IMR-90 (cell line): ENCODE measurements around the gene CELF6. TPM values are rescaled to one million over a fixed set of nuclear protein-coding genes. Genes with fewer than 3 reads are reported as not detected.
A peak's percentile ranks its signal among the peaks of the same experiment; 100 is the strongest.

Experiments
- ATAC-seq: fragments of 200-7000 bp; cut with Tn5 transposase; 2 replicates; pipeline ENCODE4 v1.9.1; 2020; ENCODE audit warnings: low read depth, mild to moderate bottlenecking, moderate library complexity
- BruUV-seq: library from RNA; stranded (reverse); fragments of 400-500 nt; replicated peaks from 2 replicates; lab custom pipeline; 2021; lab: Mats Ljungman, UMichigan
- CTCF ChIA-PET: fragments of 300-600 bp; formaldehyde crosslinking; extraction: SDS; loops from one replicate; lab custom pipeline; 2021; ENCODE audit warnings: antibody characterized with exemption; lab: Yijun Ruan, JAX
- POLR2A ChIA-PET: fragments of 300-600 bp; sonication (Branson Sonifier 250); formaldehyde crosslinking; loops from one replicate; lab custom pipeline; 2022; ENCODE audit warnings: antibody characterized with exemption; ENCODE audit not compliant: unreplicated experiment; lab: Charles Lee
- DNase-seq: peaks from one replicate; pipeline ENCODE4 v3.0.0; 2013
- H2AFZ ChIP-seq: replicated peaks from 2 replicates; pipeline ENCODE3; 2013; ENCODE audit warnings: low read length, mild to moderate bottlenecking; ENCODE audit not compliant: poor library complexity
- H2AK5ac ChIP-seq: 2 replicates; pipeline ENCODE4 v1.6.1; 2013; ENCODE audit warnings: low read depth, low read length, inconsistent platforms
- H2AK9ac ChIP-seq: replicated peaks from 2 replicates; pipeline ENCODE3; 2013; ENCODE audit warnings: mild to moderate bottlenecking, low read depth, low read length, moderate library complexity; ENCODE audit not compliant: poor library complexity
- H2BK120ac ChIP-seq: 2 replicates; pipeline ENCODE4 v1.6.1; 2013; ENCODE audit warnings: low read depth, low read length, inconsistent platforms
- H2BK15ac ChIP-seq: 3 replicates; pipeline ENCODE4 v1.6.1; 2013; ENCODE audit warnings: low read depth, low read length, inconsistent platforms
- H2BK20ac ChIP-seq: 2 replicates; pipeline ENCODE4 v1.6.1; 2013; ENCODE audit warnings: low read depth, mild to moderate bottlenecking, inconsistent platforms, low read length, moderate library complexity
- H2BK5ac ChIP-seq: 2 replicates; pipeline ENCODE4 v1.6.1; 2013; ENCODE audit warnings: mild to moderate bottlenecking, low read depth, low read length, inconsistent platforms; ENCODE audit not compliant: poor library complexity, severe bottlenecking
- H3K14ac ChIP-seq: replicated peaks from 2 replicates; pipeline ENCODE4 v1.6.1; 2013; ENCODE audit warnings: low read depth, low read length, inconsistent platforms
- H3K18ac ChIP-seq: 2 replicates; pipeline ENCODE4 v1.6.1; 2013; ENCODE audit warnings: low read depth, low read length, control low read depth
- H3K23ac ChIP-seq: 2 replicates; pipeline ENCODE4 v1.6.1; 2013; ENCODE audit warnings: low read depth, low read length, inconsistent platforms
- H3K27ac ChIP-seq: 2 replicates; pipeline ENCODE4 v1.5.1; 2013; ENCODE audit warnings: mild to moderate bottlenecking, control low read depth, low read length; ENCODE audit not compliant: insufficient read depth
- H3K27me3 ChIP-seq: 2 replicates; pipeline ENCODE4 v1.6.1; 2013; ENCODE audit warnings: low read length; ENCODE audit not compliant: control insufficient read depth, insufficient read depth
- H3K36me3 ChIP-seq: 2 replicates; pipeline ENCODE4 v1.6.1; 2013; ENCODE audit warnings: low read length, mixed read lengths; ENCODE audit not compliant: control insufficient read depth, insufficient read depth
- H3K4ac ChIP-seq: 2 replicates; pipeline ENCODE4 v1.6.1; 2013; ENCODE audit warnings: low read depth, low read length, inconsistent platforms
- H3K4me1 ChIP-seq: 2 replicates; pipeline ENCODE4 v1.6.1; 2013; ENCODE audit warnings: low read length, mixed read lengths; ENCODE audit not compliant: control insufficient read depth, insufficient read depth
- H3K4me2 ChIP-seq: 2 replicates; pipeline ENCODE4 v1.6.1; 2013; ENCODE audit warnings: low read depth, mild to moderate bottlenecking, control low read depth, low read length, moderate library complexity
- H3K4me3 ChIP-seq: 2 replicates; pipeline ENCODE4 v1.5.1; 2013; ENCODE audit warnings: low read depth, mild to moderate bottlenecking, control low read depth, low read length, moderate library complexity; ENCODE audit not compliant: insufficient read depth
- H3K56ac ChIP-seq: 2 replicates; pipeline ENCODE4 v1.6.1; 2013; ENCODE audit warnings: low read length, inconsistent platforms; ENCODE audit not compliant: insufficient read depth; ENCODE audit errors: extremely low read depth
- H3K79me1 ChIP-seq, 2 experiments: 2 replicates each; pipeline ENCODE4 v1.6.1; 2013; ENCODE audit warnings: low read length in 2 of 2, inconsistent platforms in 1 of 2, low read depth in 1 of 2
- H3K9ac ChIP-seq: 2 replicates; pipeline ENCODE4 v1.6.1; 2013; ENCODE audit warnings: low read depth, low read length, control low read depth
- H3K9me1 ChIP-seq: 2 replicates; pipeline ENCODE4 v1.6.1; 2013; ENCODE audit warnings: low read length, inconsistent platforms; ENCODE audit not compliant: insufficient read depth
- H3K9me3 ChIP-seq: 2 replicates; pipeline ENCODE4 v1.6.1; 2013; ENCODE audit warnings: low read length; ENCODE audit not compliant: control insufficient read depth, insufficient read depth
- H4K20me1 ChIP-seq: 2 replicates; pipeline ENCODE4 v1.6.1; 2013; ENCODE audit warnings: low read length, inconsistent platforms; ENCODE audit not compliant: insufficient read depth
- H4K5ac ChIP-seq: 2 replicates; pipeline ENCODE4 v1.6.1; 2013; ENCODE audit warnings: mild to moderate bottlenecking, low read depth, low read length, control low read depth
- H4K8ac ChIP-seq, 2 experiments: 2 replicates each; pipeline ENCODE4 v1.6.1; 2013; ENCODE audit warnings: low read depth in 2 of 2, low read length in 2 of 2, control low read depth in 1 of 2, inconsistent platforms in 1 of 2
- H4K91ac ChIP-seq: 2 replicates; pipeline ENCODE4 v1.6.1; 2013; ENCODE audit warnings: low read depth, low read length, inconsistent platforms; ENCODE audit not compliant: insufficient read depth
- BHLHE40 ChIP-seq: fragments of 150-350 bp; IDR thresholded peaks from 2 replicates; pipeline ENCODE4 v1.6.1; 2016; ENCODE audit warnings: mild to moderate bottlenecking, low read depth, low read length
- CHD1 ChIP-seq: IDR thresholded peaks from 2 replicates; pipeline ENCODE4 v1.6.1; 2012; ENCODE audit warnings: low read depth, low read length, improper control_type of control experiment
- CTCF ChIP-seq: conservative IDR thresholded peaks from 2 replicates; pipeline ENCODE4 v1.5.1; 2012; ENCODE audit warnings: mild to moderate bottlenecking, low read depth, low read length, improper control_type of control experiment
- FOS ChIP-seq: fragments of 150-350 bp; IDR thresholded peaks from 2 replicates; pipeline ENCODE4 v1.6.1; 2016; ENCODE audit warnings: low read depth, low read length
- MAFK ChIP-seq: IDR thresholded peaks from 2 replicates; pipeline ENCODE4 v1.6.1; 2012; ENCODE audit warnings: low read depth, low read length, improper control_type of control experiment
- MAZ ChIP-seq: IDR thresholded peaks from 2 replicates; pipeline ENCODE4 v1.6.1; 2012; ENCODE audit warnings: low read depth, mild to moderate bottlenecking, low read length, improper control_type of control experiment, moderate library complexity, borderline replicate concordance
- MXI1 ChIP-seq: IDR thresholded peaks from 2 replicates; pipeline ENCODE4 v1.6.1; 2012; ENCODE audit warnings: low read depth, mild to moderate bottlenecking, low read length, moderate library complexity, borderline replicate concordance
- NFE2L2 ChIP-seq: fragments of 150-350 bp; IDR thresholded peaks from 2 replicates; pipeline ENCODE4 v1.6.1; 2016; ENCODE audit warnings: low read depth, mild to moderate bottlenecking, low read length
- POLR2A ChIP-seq: IDR thresholded peaks from 2 replicates; pipeline ENCODE4 v1.6.1; 2012; ENCODE audit warnings: mild to moderate bottlenecking, low read depth, low read length
- RAD21 ChIP-seq: IDR thresholded peaks from 2 replicates; pipeline ENCODE4 v1.6.1; 2012; ENCODE audit warnings: low read length, improper control_type of control experiment
- RCOR1 ChIP-seq: IDR thresholded peaks from 2 replicates; pipeline ENCODE4 v1.6.1; 2012; ENCODE audit warnings: mild to moderate bottlenecking, low read length, improper control_type of control experiment; ENCODE audit not compliant: insufficient replicate concordance
- RFX5 ChIP-seq: IDR thresholded peaks from 2 replicates; pipeline ENCODE4 v1.8.0; 2012; ENCODE audit warnings: low read depth, mild to moderate bottlenecking, low read length, moderate library complexity
- SMC3 ChIP-seq: fragments of 150-350 bp; IDR thresholded peaks from 2 replicates; pipeline ENCODE4 v1.6.1; 2016; ENCODE audit warnings: low read depth, mild to moderate bottlenecking, antibody characterized with exemption, low read length, moderate library complexity
- USF2 ChIP-seq: fragments of 150-350 bp; IDR thresholded peaks from 2 replicates; pipeline ENCODE4 v1.6.1; 2017; ENCODE audit warnings: mild to moderate bottlenecking, antibody characterized with exemption, low read length, low read depth
- WGBS, 2 experiments: methylation state at CpG; one replicate each; pipeline versions ENCODE4 v1.1.5 to v1.1.7; 2013; ENCODE audit warnings: missing lambda C conversion rate in 2 of 2; ENCODE audit not compliant: insufficient read length in 1 of 2; ENCODE audit errors: extremely low coverage in 2 of 2; 5-methylcytosine and 5-hydroxymethylcytosine counted together
- dilution Hi-C: fragments of 300-500 bp; cut with HindIII; formaldehyde crosslinking; loops from one replicate; pipeline ENCODE4 v1.14.3; 2018; ENCODE audit warnings: low sequenced_read_pairs; ENCODE audit not compliant: unreplicated experiment
- in situ Hi-C: fragments of 300-500 bp; cut with MboI; formaldehyde crosslinking; loops from 3 replicates; pipeline ENCODE4 v1.14.3; 2019; ENCODE audit warnings: low sequenced_read_pairs, inconsistent platforms, mixed read lengths
- intact Hi-C: fragments of 100-400 bp; cut with micrococcal nuclease; formaldehyde crosslinking; loops from 2 replicates; pipeline ENCODE4 v1.10.0; 2022
- polyA plus RNA-seq, 3 experiments: library from polyadenylated mRNA; depleted of rRNA; stranded (reverse); fragments of >200 nt; gene quantifications; 2 replicates each; pipeline ENCODE4 v1.2.3, GENCODE V29; 2012; ENCODE audit warnings: low replicate concordance in 1 of 3
- total RNA-seq: library from RNA; depleted of rRNA; stranded (reverse); fragments of >200 nt; gene quantifications from 2 replicates; pipeline ENCODE4 v1.2.3, GENCODE V29; 2012

Gene CELF6
- total and polyA plus RNA-seq, 2 of the 4 experiments (the other 2 are of a cell fraction) = 0.07 TPM; not detected in 1

GRCh38 chr15:72285927-72286516, 33.9 kb downstream of the CELF6 start:
- Histone ChIP-seq H4K5ac (no peak overlapping the region), H2AK9ac (no peak overlapping the region), H3K4ac (no peak overlapping the region), H2BK120ac (no peak overlapping the region), H3K27ac (no peak overlapping the region), H3K23ac (no peak overlapping the region), H3K36me3 (no peaks in the 10 kb centered on the region), H3K9me1 (no peaks in the 10 kb centered on the region), H3K14ac (no peak overlapping the region), H2AK5ac (no peak overlapping the region), H2BK15ac (no peak overlapping the region), H4K8ac (no peak overlapping the region), H4K91ac (no peak overlapping the region), H3K4me3 (no peak overlapping the region), H3K79me1 (no peaks in the 10 kb centered on the region), H3K4me1 (no peaks in the 10 kb centered on the region), H4K20me1 (no peaks in the 10 kb centered on the region; the same call in 1 of the 2 replicates), H3K4me2 (no peak overlapping the region), H3K56ac (no peak overlapping the region), H2BK5ac (no peak overlapping the region), H2AFZ (no peak overlapping the region), H3K9me3 (no peaks in the 10 kb centered on the region), H3K18ac (no peak overlapping the region), H3K9ac (no peak overlapping the region), H2BK20ac (no peak overlapping the region), H3K27me3 (peaks cover 22% of the 10 kb centered on the region)
- ChIA-PET POLR2A (no interaction called here), CTCF (no interaction called here)
- DNase-seq = peak; percentile 14
- BruUV-seq = no TSS peak
- intact Hi-C loops = loop anchor here (1.0 kb wide), 1 partner anchor 87 kb away; no protein-coding TSS in a partner anchor
- dilution Hi-C loops = no loop called here
- no peak for TF ChIP-seq POLR2A
- TF ChIP-seq BHLHE40 = no peak
- TF ChIP-seq FOS = no peak
- TF ChIP-seq NFE2L2 = no peak
- no peak for TF ChIP-seq CHD1
- no peak for TF ChIP-seq USF2
- TF ChIP-seq CTCF = peak; percentile 46
- TF ChIP-seq MAFK = no peak
- TF ChIP-seq MAZ = no peak
- TF ChIP-seq RAD21 = peak; percentile 33
- no peak for TF ChIP-seq RCOR1
- TF ChIP-seq MXI1 = no peak
- TF ChIP-seq RFX5 = no peak
- peak; percentile 43 for TF ChIP-seq SMC3
- peak; percentile 65 for ATAC-seq
- WGBS, 2 experiments = 100% methylated on average over 1 of the region's 10 CpGs; no CpG with 5 or more reads in 1 of the 2 experiments
- in situ Hi-C loops = no loop called here
